HG02981 (cell line): ENCODE results near the gene SPDYE1.
"Not testable (repeated sequence)": the region's sequence is repeated elsewhere in the genome, so short reads cannot be mapped to it uniquely, and the experiment has no call there.

Experiments used
- ATAC-seq: cut with Tn5 transposase; IDR thresholded peaks from one replicate; pipeline ENCODE4 v1.9.1; 2021; ENCODE audit warnings: mild to moderate bottlenecking, moderate library complexity; ENCODE audit not compliant: unreplicated experiment

The SPDYE1 gene

DNA sequence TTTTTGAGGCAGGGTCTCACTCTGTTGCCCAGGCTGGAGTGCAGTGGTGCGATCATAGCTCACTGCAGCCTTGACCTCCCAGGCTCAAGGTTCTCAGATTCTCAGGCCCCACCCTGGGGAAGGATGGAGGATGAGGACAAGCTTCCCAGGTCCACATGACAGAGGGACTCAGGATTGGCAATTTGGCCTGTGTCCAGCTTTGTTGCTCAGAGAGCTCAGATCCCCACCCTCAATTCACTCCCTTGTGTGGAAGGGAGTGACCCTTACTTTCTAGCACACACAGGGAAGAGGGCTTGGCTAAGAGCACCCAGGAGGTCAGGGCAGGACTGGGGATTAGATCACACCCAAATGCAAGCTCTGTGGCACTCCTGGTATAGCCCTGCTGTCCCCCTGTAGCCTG is 6.9 kb upstream of the SPDYE1 start:
- not testable (repeated sequence) for ATAC-seq

DNA sequence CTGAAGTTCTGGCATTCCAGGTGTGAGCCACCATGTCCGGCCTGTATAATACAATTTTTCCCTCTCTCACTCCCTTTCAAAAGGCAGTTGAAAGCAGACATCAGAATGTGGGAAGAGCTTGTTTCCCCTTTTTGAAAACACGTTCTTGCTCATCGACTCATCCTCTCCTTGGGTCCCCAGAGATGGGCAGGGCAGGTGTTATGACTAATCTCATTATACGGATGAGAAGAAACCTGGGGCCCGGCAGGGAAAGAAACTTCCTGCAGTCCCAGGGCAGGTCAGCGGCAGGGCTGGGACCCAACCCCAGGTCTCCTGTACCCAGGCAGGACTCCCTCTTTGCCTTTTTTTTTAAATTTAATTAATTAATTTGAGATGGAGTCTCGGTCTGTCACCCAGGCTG is 4.8 kb upstream of the SPDYE1 start:
- ATAC-seq, result peak; percentile 81

DNA sequence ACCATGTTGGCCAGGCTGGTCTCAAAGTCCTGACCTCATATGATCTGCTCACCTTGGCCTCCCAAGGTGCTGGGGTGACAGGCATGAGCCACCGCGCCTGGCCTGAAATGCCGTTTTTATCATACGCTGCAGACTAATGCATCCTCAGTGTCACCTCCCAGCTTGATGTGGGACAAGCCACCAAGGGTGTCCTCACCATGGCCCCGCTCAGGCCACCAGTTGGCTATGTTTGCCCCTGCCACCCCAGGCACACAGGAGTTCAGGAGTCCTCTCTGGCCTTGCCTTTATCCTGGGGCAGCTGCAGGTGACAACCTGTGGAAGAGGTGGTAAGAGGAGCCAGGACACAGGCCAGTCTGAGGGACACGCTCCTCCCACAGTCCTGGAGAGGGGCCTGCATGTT is 3.0 kb upstream of the SPDYE1 start:
- not testable (repeated sequence) for ATAC-seq

DNA sequence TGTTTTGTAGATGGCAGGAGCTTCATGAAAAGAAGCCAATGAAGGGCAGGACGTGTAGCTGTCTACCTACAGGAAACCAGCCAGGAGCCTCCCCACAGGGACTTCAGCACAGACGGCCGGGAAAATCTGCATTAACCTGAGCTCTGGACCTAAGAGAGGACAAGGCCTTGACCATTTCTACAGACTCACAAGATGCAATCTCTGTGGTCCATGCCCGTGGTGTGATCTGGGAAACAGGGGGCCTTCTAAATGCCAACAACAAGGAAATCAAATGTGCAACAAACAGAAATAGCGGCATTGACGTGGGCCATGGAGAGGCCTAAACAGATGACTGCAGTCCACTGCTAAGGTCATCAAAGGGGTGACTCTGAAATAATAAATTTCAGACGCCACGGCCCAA is 14.4 kb downstream of the SPDYE1 start:
- not testable (repeated sequence) for ATAC-seq

DNA sequence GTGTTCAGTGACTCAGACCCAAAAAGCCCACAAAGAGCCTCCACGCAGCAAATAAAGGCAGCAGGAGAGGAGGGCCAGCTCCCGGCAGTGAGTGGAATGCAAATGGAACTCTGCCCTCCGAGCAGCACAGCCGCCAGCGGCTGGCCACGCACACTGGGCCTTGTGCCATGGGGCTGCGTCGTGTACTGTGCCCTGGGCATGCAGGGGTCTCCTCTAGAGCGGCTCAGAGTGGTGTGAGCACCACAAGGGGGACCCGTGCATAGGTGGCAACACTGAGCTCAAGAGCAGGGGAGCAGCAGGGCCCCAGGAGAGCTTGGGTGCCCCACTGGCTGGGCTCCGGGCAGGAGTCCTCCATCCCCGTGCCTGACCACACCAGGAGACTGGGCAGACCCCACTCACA is 17.4 kb downstream of the SPDYE1 start:
- ATAC-seq, result not testable (repeated sequence)

DNA sequence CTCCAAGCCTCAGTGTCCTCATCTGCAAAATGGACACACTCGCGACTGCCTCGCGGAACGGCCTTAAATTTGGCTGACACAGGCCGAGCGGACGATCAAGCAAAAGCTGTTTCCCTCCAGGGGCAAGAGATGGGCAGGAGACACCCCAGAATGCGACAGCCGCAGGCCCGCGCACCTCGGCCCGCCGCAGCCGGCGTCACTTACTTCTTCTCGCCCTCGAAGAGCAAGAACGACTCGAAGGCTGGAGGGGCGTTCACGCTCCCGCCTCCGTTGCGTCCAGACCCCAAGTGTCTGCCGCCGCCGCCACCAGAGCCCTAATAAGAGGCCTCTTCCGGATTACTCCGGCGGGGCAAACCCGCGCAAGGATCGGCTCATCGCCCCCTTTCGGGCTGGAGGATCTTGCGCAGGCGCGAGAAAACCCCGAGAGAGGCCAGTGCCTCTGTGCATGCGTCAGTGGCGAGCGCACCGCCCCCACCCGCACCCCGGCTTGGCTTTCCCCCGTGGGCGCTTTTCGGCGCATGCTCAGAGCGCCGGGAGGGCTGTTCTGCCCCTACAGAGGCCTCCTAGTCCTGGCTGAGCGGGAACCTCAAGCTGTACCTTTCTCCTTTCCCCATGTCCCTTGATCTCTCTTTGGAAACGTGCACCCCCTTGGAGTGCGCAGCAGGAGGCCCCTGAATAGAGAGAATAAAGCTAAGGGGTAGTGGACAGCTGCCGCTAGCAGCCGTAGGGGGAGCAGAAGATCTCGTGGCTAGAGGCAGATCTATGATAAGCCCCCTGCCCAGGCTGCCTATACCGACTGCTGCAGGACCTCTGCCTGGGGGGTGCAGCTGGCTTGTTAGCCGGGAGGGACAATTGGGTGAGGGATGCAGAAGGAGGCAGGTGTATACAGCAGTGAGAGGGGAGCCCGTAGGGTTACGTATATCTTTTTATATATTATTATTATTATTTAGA is 21.4 kb downstream of the SPDYE1 start:
- peak; percentile 92 for ATAC-seq

DNA sequence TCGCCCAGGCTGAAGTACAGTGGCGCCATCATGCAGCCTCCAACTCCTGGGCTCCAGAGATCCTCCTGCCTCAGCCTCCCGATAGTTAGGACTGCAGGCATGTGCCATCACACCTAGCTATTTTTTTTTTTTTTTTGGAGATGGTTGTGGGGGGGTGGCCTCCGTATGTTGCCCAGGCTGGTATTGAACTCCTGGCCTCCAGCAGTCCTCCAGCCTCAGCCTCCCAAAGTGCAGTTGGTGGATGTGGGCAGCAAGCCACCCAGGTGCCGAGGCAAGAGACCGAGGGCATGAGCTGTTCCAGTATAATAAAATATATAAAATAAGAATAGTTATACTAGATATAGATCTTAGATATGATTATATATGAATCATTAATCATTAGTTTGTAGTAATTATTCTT is 22.1 kb downstream of the SPDYE1 start:
- ATAC-seq, result not testable (repeated sequence)

DNA sequence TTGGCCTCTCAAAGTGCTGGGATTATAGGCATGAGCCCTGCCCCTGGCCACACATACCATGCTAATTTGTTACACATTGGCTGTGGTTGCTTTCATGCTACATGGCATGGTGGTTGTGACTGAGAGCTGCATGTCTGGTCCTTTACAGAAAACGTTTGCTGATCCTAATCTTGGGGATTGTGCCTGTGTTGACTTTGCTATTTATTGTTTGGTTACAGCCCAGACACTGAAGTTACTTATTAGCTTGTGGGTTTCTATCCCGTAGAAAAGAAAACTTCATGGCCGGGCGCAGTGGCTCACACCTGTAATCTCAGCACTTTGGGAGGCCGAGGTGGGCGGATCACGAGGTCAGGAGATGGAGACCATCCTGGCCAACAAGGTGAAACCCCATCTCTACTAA is 24.4 kb downstream of the SPDYE1 start:
- not testable (repeated sequence) for ATAC-seq

DNA sequence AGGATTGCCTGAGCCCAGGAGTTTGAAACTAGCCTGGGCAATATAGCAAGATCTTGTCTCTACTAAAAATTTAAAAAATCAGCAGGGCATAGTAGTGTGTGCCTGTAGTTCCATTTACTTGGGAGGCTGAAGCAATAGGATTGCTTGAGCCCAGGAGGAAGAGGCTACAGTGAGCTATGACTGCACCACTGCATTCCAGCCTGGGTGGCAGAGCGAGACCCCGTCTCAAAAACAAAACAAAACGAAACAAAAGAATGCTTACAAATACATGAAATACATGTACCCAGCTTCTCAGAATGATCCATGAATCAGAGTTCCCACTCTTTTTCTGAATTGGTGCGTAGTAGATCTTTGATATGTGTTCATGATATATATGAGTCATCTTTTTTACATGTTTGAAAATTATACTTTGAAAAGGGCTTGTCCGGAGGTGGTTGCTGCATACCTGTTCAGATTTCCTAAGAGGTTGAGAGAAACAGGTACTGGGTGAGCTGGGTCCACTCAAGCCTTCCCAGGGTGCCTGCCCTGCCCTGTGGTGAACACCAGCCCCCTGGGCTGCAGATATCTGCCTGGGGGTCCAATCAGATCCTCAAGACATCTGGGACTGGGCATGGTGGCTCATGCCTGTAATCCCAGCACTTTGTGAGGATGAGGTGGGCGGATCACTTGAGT is 25.2 kb downstream of the SPDYE1 start:
- ATAC-seq, result not testable (repeated sequence)

DNA sequence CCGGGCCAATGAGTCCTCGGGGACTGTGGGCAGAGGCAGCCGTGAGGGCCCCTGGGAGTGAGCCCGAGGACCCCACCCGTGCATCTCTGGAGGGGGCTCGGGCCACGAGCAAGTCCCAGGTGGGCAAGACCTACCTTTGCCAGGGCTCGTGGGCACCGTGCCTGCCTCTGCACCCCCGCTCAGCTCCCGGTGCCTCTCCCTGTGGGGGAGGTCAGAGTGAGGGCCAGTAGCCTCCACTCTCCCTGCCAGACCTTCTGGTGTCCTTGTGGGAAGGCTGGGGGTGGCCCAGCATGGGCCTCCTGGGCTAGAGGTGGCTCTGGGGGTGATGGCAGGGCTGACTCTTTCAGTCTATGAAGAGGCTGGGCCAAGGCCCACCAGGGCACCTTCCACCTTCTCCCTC is 31.7 kb downstream of the SPDYE1 start:
- ATAC-seq, result not testable (repeated sequence)

DNA sequence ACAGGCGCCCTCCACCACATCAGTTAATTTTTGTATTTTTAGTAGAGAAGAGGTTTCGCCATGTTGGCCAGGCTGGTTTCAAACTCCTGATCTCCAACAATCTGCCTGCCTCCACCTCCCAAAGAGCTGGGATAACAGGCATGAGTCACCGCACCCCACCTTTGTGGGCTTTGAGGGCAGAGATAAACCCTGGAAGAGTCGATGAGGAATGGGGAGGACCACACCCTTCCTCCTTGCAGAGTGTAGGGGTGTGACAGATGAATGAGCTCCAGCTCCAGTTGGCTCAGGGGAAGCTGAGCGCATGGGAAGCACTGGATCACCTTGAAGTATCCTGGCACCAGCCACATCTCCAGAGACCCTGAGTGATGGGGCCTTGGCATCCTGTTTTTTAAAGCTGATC is 32.3 kb downstream of the SPDYE1 start:
- ATAC-seq, result not testable (repeated sequence)

DNA sequence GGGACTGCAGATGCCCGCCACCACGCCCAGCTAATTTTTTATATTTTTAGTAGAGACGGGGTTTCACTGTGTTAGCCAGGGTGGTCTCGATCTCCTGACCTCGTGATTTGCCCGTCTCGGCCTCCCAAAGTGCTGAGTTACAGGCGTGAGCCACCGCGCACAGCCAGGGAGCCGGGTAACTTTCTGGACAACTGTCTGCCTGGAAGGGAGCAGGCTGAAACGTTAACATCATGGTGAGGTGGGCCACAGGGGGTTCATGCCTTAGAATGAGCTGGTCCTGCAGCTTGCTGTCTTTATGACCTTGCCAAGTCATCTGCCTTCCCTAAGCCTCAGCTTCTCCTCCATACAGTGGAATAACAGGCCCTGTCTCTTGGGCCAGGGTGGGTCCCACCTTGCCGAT is 33.6 kb downstream of the SPDYE1 start:
- not testable (repeated sequence) for ATAC-seq

DNA sequence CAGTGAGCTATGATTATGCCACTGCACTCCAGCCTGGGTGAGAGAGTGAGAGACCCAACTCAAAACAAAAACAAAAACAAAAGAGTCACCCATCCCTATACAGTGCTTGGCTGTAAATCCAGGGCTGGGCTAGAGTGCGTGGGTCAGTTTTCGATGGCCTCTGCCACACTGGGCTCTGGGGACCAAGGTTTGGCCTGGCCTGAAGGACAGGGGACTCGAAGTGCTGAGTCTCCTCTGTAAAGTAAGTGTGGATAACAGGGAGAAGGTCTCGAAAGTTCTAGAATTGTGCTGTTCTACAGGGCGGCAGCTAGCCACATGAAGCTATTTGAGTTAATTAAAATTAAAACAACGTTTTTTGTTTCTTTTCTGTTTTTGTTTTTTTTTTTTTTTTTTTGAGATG is 34.3 kb downstream of the SPDYE1 start:
- ATAC-seq, result not testable (repeated sequence)

DNA sequence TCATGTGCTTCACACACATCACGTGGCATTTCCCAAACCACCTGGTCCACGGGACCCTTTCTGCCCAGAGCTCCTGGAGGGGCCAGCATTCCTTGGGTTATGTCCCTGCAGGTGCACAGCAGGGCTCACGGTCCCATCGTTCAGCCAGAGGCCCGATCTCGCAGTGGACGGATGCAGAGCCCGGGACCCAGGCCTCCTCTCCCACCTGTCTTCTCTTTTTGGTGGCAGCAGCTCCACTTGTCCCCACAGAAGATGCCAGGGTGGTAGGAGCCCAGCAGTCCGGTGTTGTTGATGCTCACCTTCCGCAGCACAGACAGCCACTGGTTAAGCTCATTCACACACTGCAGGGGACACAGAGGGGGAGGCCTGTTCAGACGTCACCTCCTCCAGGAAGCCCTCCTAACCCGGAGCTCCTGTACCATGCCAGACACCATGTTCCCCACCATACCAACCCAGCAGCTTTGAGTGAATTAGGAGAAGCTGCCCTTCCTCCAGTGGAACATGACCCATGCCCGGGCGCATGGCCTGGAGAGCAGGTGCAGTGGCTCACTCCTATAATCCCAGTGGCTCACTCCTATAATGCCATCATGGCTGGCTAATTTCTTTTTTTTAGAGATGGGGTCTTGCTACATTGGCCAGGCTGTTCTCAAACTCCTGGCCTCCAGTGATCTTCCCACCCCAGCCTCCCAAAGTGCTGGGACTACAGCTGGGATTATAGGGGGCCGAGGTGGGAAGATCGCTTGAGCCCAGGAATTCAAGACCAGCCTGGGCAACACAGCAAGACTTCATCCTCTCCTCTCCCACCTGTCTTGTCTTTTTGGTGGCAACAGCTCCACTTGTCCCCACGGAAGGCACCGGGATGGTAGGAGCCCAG is 36.5 kb downstream of the SPDYE1 start:
- ATAC-seq, result not testable (repeated sequence)

DNA sequence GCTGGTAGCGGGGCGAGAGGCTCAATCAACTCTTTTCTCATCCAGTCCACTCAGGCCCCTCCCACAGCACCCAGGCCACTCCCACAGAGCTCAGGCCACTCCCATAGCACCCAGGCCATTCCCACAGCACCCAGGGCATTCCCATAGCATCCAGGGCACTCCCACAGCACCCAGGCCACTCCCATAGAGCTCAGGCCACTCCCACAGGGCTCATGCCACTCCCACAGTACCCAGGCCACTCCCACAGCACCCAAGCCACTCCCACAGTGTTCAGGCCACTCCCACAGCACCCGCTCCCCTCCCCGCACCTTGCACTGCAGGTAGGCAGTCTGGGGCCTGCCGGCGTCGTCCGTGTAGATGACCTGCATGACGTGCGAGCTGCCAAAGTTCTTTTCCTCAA is 38.7 kb downstream of the SPDYE1 start:
- not testable (repeated sequence) for ATAC-seq

DNA sequence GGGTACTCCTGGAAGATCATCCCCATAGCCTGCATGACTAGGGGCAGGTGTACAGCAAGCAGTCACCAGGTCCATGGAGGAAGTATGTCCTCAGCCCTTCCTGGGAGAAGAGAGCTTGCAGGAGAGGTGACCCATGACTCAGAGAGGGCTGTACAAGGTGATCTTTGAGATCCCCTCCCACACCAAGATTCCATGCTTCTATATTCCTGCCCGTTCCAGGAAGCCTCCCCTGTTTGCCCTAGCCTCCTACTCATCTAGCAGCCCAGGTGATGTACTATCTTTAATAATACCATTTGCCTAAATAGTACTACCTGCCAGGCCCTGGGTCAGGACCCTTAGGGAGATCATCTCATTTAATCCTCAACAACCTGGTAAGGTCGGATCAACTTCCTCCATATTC is 40.3 kb downstream of the SPDYE1 start:
- ATAC-seq, result not testable (repeated sequence)

DNA sequence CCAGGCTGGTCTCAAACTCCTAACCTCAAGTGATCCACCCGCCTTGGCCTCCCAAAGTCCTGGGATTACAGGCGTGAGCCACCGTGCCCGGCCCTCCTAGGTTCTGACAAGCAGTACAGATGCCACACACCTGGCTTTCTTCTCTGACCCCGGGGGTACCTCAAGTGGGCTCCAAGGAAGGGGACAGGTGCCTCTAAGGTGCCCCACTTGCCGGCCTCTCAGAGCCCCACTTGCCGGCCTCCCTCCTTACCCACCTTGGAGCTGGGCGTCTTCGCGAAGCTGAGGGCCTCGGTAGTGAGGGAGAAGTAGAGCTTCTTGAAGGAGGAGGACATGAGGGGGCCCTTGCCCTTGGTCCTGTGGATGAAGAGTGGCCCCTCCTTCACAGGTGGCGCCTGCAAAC is 40.9 kb downstream of the SPDYE1 start:
- ATAC-seq, result not testable (repeated sequence)

DNA sequence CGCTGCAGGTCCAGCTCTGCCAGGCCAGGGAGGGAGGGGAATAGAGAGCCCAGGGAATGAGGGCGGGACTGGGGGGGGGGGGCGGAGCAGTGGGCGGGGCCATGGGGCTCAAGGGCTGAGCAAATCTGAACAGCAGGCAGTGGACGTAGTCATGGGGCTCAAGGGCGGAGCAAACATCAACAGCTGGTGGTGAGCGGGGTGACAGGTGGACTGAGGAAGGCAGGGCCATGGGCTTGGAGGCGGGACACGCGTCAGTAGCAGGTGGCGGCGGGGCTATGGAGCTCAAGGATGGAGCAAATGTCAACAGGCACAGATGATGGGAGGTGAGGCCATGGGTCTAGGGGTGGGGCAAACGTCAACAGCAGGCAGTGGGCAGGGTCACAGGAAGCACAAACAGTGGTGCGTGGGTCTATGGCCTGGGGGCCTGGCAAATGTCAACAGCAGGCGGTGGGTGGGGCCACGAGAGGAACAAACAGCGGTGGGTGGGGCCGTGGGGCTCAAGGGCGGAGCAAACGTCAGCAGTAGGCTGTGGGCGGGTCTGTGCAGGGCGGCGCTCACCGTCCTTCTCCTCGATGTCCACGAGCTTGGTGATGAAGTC is 41.4 kb downstream of the SPDYE1 start:
- ATAC-seq, result peak; percentile 59

DNA sequence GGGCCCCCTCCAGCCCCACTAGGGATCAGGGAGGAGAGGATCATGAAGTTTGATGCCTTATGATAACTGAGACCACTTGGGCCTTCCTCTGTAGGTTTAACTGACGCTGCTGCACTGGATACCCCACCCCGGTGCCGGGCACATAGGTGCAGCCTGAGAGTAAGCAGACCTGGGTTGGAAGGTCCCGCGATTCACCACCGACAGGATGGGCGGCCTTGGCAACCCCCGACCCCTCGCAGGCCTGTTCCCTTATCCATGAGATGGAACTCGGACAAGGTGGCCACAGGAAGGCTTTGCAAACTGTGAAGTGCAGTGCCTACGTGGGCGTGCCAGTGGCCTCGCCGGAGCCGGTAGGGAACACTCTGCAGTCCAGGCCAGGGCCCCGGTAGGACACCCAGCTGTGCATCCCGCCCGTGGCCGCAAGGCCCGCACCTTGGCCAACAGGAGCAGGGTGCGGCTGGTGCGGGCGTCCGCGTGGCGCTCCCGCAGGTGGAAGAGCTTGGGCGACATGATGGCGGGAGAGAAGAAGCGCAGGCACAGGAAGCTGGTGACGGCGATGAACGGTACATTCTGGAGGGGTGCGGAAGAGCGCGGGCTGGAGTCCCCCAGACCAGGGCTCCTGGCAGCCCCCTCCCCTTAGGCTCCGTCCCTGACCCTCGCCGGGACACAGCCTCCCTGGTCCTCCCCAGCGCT is 42.2 kb downstream of the SPDYE1 start:
- peak; percentile 4 for ATAC-seq

DNA sequence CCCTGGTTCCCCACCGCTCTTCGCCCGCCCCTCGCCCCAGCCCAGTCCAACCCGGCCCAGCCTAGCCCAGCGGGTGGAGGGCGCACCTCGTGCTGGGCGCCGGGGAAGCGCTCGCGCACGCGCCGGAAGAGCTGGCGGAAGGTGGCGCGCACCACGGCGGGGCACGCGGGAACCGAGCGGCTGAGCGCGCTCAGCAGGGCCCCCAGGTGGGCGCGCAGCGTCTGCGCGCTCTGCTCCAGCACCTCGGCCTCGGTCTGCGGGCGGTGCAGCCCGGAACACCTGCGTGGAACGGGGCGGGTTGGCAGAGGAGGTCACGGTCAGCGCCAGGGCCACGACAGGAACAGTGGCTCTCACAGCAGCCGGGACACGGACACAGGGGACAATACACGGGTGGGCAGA is 42.8 kb downstream of the SPDYE1 start:
- peak; percentile 39 for ATAC-seq
